Measurements from ENCODE around the gene MSLN.

The MSLN gene

DNA sequence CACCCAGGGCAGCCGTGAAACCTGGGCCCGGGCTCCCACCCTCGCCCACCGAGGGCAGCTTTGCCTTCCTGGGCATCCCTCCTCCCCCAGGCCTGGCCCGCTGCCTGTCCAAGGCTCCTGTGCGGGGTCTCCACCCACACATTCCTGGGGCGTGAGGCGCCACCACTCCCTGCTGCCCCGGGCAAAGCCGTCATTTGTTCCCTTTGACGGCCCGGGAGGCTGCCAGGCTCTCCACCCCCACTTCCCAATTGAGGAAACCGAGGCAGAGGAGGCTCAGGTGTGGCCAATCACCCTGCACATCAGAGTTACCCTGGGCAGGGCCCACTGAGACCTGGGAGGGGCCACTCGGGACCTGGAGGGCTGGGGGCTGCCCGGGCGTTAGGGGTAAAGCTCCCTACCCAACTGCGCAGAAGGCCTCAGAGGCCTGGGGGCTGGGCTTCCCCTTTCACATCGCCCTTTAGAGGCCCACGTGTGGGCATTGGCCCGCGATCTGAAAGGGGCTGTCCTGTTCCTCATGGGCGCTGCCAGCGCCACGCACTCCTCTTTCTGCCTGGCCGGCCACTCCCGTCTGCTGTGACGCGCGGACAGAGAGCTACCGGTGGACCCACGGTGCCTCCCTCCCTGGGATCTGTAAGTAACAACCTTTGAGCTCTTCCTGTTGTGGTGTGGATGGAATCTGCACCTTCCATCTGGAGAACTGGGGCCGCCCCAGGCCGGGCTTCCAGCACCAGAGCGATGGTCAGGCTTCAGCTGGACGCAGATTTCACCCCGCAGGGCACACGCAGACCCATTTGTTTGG lies at the start of gene MSLN:
Gene MSLN, plus strand, starts transcription at position 190 of the 799 bp plus-strand sequence. CDS start 1,947 bp downstream, outside the sequence.
- DNase-seq, result no peak

DNA sequence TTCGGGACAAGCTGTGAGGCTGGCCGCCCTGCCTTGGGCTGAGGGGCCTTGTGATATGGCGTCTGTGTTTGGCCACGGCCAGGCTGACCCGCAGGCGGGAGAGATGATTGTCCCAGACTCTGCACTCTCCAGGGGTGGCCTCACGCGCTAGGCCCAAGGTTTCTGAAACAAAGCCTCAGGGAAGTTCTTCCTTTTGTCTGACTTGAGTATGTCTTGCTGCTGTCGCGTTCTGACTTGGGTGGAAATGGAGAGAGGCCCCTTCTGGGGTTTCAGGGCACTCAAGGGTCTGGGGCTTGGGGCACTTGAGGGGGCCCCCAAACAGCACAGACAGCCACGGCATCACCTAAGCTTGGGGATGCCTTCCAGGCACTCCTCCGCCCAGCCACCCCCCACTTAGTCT lies 49.5 kb upstream of the MSLN start:
- DNase-seq, result no peak

DNA sequence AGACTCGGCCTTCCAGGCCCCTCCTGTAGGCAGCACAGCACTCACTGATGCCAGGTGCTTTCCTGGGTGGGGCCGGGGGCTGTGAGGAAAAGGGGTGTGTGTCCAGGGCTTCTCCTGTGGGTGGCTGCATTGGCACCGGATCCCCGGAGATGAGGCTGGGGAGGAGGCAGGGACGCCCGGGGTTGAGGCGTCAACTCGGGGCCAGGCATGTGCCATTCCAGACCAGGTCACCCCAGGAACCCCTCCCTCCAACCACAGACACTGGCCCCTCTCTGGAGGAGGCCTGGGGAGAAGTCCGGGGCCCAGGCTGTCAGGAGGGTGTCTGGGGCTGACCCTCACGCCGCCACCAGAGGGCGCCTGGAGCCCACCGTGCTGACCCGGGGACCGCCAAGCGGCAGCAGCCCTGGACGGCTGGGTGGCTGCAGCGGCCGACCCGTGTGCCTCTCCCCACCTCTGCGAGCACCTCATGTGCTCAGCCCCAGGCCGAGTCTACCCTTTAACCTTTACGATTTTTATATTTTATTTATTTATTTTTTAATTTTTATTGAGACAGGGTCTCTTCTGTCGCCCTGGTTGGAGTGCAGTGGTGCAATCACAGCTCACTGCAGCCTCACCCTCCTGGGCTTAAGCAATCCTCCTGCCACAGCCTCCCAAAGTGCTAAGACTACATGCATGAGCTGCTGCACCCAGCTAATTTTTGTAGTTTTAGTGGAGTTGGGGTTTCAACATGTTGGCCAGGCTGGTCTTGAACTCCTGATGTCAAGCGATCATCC lies 48.8 kb upstream of the MSLN start:
- DNase-seq, result peak; percentile 96

DNA sequence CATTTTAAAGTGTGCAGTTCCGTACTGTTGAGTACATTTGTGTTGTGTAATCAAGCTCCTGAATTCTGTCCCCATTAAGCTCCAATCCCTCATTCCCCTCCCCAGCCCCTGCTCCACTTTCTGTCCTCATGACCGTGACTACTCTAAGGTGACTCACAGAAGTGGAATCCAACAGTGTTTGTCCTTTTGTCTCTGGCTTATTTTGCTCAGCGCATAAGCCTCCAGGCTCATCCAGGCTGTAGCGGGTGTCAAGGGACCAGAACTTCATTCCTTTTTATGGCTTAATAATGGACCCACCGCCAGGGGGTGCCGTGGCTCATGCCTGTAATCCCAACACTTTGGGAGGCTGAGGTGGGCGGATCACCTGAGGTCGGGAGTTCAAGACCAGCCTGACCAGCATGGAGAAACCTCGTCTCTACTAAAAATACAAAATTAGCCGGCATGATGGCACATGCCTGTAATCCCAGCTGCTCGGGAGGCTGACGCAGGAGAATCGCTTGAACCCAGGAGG lies 47.7 kb upstream of the MSLN start:
- peak; percentile 91 for DNase-seq

DNA sequence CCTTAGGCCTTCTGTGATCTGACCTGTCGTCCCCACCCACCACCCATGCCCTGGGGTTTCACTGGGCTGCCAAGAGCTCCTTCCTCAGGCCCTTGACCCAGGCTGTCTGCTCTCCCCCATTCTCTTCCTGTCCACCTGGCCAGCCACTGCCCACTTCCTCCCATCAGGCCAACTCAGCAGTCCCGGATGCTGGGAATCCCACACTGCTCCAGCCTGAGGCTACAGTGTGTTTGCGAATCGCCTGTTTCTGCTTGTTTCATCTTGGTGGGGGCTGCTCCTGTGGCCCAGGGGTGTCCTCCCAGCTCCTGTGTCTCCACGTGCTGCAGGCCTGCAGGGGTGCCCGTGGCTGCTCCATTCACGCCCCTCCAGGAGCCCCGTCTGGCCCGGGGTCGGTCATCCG lies 46.5 kb upstream of the MSLN start:
- no peak for DNase-seq

DNA sequence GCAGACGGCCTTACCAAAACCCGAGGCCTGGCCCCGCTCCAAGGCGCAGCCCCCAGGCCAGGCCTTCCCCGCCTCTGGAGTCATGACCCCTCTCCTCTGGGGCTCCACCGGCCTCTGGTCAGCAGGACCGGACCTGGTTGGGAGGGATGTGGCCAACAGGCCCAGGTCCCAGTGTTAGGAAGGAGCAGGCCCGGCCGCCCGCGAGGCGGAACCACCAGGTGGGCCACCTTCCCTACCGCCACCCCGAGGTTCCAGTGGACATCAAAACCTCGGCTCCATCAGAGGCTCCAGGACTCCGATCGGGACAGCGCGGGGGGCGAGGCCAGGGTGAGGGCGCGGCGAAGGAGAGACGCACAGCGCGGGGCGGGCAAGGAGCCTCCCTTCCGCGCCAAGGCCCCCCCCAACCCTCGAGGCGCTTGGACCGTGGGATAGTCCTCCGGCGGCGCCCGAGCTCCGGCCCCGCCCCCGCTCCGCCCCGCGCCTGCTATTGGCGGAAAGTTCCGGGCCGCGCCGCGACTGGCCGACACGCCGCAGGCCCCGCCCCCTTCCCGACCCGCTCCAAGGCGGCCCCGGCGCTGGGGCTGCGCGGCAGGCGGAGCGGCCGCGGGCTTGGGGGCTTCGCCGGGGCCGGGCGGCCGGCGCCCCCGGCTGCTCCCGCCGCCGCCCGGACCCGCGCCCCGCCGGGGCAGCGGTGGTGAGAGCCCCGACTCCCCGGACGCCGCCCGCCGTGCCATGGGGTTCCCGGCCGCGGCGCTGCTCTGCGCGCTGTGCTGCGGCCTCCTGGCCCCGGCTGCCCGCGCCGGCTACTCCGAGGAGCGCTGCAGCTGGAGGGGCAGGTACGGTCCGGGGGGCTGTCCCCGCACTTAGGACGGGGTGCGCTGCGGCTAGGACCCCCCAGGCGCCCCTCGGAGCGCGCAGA lies 45.7 kb upstream of the MSLN start, which contains the start of gene METRN:
Gene METRN, plus strand, starts transcription at position 561 of the 919 bp plus-strand sequence. Its CDS starts 172 bp downstream, at position 733.
- peak; percentile 91 for DNase-seq

DNA sequence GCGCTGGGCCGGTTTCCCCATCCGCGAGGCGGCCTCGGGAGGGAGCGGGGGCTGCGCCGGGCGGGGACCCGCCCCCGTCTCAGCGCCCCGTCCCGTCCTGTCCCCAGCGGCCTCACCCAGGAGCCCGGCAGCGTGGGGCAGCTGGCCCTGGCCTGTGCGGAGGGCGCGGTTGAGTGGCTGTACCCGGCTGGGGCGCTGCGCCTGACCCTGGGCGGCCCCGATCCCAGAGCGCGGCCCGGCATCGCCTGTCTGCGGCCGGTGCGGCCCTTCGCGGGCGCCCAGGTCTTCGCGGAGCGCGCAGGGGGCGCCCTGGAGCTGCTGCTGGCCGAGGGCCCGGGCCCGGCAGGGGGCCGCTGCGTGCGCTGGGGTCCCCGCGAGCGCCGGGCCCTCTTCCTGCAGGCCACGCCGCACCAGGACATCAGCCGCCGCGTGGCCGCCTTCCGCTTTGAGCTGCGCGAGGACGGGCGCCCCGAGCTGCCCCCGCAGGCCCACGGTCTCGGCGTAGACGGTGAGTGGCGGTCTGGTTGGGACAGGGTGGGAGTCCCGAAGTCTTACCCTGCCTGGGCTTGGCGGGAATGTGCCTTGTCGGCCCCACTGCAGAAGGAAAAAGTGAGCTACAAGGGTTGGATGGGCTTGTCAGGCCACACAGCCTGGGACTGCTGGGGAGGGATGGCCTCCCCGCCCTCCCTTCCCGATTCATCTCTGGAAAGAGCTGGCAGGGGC lies 44.9 kb upstream of the MSLN start:
- DNase-seq, result no peak

DNA sequence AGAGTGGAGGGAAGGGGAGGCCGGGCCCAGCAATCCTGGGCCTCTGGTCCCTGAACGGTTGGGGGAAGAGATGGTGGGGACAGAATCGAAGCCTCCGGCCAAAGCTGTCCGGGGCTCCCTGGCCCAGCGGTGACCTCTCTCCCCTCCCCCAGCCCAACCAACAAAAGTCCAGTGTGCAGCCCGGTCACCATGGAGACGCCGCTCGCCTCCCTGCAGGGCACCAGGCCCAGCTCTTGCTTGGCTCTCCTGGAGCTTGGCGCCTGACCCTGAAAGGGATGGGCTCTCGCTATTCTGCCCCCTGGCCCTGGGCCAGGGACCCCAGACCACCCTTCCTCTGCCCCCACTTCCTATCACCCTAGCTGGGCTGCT lies 44.4 kb upstream of the MSLN start:
- DNase-seq, result no peak

DNA sequence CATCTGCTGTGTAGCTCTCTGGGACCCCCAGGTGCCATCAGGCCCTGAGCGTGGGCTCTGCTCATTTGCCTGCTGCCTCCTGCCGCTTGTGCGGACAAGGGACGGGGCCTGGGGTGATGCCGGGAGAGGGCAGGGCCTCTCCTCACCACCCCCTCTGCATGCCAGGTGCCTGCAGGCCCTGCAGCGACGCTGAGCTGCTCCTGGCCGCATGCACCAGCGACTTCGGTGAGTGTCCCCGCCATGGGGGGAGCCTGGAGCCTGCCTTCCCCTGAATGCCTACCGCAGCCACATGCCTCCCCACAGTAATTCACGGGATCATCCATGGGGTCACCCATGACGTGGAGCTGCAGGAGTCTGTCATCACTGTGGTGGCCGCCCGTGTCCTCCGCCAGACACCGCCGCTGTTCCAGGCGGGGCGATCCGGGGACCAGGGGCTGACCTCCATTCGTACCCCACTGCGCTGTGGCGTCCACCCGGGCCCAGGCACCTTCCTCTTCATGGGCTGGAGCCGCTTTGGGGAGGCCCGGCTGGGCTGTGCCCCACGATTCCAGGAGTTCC lies 43.7 kb upstream of the MSLN start:
- no peak for DNase-seq

DNA sequence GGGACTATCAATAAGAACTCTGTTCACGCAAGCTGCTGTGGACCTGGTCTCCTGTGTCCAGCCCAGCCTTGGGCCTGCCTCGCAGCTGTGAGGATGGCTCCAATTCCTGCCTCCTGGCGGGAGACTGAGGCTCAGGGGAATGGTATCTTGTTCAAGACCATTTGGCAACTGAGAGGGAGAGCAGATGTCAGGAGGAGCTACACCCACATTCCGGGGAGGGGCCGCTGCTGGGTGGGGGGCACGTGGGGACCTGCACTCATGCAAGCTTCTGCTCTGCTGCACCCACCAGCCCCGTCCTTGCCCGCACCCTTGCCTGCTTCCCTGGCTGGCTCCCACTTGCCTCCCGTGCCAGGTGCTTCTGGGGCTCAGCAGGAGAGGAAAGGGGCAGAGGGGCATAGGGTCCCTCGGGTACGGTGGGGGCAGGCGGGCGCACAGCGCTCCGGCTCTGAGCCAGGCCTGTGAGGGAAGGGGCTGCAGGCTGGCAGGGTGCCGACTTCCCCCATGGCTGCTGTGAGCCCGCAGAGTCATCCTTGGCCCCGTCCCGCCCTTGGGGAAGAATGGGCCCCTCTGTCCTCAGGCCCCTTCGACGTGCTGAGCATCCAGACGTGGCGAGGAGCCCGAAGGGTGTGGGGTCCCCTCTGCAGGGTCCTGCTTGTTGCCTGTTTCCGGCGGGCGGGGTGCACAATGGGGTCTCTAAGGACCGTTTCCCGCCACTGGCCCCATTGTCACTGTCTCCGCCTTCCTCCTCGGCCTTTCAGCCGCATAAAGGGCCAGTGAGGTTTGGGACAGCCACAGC lies 42.9 kb upstream of the MSLN start:
- no peak for DNase-seq

DNA sequence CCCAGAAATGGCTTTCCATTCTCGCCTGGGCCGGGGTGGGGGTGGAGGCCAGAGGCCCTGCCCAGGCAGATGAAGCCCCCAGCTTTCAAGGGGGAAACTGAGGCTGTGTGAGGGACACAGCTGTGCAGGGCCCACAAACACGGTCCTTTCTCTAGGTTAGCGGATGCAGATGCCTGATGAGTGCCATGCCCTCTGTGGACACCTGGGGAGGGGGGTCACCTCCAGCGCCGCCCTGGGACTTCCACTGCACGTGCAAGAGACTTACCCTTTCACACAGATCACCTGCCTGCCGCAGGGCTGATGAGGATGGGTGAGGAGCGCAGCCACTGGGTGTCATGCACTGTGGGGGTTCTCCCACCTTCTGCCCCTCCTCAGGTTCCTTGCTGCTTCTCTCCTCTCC lies 42.1 kb upstream of the MSLN start:
- no peak for DNase-seq

DNA sequence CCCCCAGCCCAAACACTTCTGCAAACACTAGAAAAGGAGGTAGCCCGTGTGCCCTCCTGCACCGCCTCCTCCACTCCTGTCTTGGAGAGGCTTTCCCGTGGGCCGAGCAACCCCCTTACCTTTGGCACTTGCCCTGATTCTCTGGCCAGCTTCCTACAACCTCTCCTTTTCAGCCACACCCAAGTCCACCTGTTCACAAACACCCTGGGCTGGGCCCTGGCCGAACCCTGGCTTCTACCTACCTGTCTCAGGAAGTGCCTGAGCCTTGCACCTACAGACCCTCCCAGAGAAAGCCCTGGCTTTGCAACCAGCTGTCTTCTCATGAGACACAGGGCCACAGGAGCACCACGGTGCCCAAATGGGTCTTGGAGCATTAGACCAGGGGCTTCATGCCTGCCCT lies 41.6 kb upstream of the MSLN start:
- DNase-seq, result no peak

DNA sequence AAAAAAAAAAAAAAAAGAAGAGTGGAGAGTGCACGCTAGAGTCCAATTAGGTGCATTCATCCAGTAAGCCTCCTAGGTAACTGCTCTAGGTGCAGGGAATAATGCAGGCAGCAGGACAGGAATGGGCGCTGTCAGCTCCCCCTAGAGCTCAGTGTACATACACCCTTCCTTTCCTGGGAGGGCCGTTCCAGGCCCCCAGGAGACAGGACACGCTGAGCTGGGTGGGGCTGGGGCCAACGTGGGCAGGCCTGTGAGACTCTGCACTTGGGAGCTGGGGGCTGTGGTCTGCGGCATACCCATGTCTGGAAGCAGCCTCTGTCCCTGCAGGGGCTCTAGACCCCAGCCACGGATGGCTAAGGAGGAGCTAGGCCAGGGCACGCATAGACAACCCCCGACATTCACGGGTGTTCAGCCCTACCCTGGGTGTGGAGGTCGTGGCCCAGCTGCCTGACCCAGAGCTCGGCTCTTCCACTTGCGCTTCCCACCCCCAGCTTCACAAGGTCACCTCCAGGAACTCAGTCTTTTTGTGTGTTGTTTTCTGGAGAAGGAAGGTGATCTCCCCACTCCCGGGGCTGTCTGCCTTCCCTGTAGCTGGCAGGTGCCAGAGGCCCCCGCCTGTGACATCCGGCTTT lies 40.6 kb upstream of the MSLN start:
- DNase-seq, result no peak

DNA sequence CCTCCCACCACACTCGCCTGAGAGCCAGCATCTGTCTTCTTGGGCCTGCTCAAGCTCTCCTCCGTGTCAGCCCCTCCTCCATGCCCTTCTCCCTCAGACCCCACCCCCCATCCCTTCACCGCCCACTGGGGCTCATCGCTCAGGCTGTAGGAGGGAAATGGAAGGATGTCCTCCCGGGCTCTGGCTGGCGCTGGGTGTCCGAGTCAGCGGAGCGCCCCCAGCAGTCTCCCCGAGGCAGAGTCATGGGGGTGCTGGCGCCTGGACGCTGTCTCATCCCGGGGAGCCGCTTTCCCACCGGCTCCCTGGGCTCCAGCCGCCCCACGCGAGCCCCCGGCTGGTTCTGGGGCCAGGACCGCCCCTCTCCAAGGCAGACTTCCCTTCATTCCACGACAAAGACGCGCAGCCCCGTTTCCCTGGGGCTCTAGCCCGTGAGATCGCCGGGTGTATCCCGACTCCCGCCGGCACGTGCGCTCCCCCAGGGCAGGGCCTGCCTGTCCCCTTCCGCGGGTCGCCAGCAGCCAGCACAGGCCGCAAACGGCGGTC lies 40.0 kb upstream of the MSLN start:
- DNase-seq, result no peak

DNA sequence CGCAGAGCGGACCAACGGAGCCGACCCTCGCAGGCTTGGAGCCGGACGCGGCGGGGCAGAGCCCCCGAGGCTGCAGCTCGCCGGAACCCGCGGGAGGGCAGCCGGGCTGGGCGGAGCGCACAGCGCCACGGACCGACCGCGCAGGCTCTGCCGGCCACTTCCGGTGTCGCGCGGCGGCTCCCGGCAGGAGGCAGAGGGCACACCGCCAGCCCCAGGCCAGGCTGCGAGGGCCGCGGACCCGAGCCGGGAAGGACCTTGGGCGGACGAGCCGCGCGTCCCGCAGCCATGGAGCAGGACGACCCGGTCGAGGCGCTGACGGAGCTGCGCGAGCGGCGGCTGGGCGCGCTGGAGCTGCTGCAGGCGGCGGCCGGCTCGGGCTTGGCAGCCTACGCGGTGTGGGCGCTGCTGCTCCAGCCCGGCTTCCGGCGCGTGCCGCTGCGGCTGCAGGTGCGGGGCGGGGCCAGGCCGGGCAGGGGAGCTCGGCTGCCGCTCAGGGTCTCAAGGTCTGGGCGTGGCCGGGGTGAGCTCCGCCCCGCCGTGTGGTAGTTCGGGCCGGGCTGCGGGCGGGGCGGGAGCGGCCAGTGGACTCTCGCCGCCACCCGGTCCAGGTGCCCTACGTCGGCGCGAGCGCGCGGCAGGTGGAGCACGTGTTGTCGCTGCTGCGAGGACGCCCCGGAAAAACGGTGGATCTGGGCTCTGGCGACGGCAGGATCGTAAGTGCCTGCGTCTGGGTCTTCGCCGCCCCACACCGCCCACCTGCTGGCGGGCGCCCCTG lies 39.4 kb upstream of the MSLN start, which contains the start of gene ANTKMT:
Gene ANTKMT, plus strand, starts transcription at position 157 of the 775 bp plus-strand sequence. Its CDS starts 129 bp downstream, at position 286.
- DNase-seq, result peak; percentile 95

DNA sequence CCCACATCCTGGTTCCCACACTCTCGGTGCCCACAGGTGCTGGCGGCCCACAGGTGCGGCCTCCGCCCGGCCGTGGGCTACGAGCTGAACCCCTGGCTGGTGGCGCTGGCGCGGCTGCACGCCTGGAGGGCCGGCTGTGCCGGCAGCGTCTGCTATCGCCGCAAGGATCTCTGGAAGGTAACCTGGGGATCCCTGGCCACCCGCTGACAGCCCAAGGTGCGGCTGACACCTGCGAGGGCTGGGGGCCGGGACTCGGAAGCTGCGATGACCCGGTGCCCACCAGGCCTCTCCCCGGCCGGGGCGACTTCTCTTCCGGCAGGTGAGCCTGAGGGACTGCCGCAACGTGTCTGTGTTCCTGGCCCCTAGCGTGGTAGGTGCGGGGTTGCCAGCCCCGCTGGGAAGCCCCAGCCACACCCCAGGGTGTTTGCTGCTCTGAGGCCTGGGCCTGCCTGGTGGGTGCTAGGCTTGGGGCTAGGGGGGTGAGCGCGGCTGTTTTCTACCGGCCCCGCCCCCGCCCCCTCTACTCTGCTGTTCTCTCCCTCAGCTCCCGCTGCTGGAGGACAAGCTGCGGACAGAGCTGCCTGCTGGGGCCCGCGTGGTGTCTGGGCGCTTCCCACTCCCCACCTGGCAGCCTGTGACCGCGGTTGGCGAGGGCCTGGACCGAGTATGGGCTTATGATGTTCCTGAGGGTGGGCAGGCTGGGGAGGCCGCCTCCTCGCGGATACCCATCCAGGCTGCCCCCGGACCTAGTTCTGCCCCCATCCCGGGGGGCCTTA lies 38.6 kb upstream of the MSLN start:
- DNase-seq, result no peak

DNA sequence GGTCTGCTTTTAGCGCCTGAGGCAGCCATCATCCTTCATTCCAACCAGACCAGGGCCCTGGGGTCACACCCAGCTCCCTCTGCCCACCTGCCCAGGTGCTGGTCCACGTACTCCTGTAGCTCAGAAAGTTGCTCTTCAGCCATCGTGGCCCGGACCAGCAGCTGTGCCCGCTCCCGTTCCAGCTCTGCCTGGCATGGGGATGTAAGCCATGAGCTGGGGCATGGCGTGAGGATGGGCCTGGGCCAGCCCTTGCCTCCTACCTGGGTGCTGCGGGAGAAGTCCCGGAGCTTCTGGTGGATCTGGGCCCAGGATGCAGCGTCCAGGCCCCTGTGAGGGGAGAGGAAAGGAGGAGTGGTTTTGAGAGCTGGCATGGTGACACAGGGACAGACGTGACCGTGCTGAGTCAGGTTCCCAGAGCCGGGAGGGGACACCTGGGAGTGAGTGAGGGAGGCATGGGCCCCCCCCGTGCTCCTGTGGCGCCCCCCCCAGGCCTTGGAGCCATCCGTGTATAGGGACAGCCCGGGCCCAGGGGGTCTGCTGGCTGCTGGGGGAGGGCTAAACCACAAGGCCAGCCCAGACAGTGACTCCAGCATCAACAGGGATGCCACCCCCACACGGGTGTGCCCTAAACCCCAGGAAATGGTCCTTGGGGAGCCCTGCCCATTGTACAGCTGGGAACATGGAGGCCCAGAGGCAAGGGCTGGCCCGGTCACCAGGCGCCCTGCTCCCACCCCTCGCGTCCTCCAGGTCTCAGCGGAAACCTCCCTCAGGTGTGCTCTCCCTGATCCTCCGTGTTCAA lies 37.5 kb upstream of the MSLN start:
- no peak for DNase-seq

DNA sequence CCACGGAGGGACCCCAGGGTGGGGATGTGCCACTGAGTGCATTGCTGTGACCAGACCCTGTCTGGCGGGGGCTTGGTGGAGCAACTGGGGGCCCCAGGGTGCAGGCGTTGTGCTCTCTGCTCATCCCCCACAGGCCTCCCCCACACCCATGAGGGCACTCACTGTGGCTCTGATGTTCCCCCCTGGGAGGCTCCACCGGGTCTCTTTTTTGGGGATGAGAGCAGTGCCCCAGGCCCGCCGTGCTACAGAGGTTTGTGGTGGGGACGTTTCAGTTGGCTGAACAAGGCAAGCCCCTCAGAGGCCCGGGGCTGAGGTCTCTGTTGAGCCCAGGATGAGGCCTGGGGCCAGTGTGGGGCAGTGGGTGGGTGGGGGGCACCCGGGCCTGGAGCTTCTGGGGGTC lies 36.8 kb upstream of the MSLN start:
- DNase-seq, result no peak
